Stimulated activated CD4-positive, alpha-beta T cell treated with anti-CD3 and anti-CD28 coated beads, TNF-alpha, amount 100 ng/mL, for 48 hours (primary cell): ENCODE data around the gene AKIP1.

ENCODE experiments used
- DNase-seq, 3 donors: peaks; one replicate each; pipeline ENCODE4 v3.0.0-alpha.2; 2020; ENCODE audit warnings: low read depth in 3 of 3

Gene AKIP1

DNA sequence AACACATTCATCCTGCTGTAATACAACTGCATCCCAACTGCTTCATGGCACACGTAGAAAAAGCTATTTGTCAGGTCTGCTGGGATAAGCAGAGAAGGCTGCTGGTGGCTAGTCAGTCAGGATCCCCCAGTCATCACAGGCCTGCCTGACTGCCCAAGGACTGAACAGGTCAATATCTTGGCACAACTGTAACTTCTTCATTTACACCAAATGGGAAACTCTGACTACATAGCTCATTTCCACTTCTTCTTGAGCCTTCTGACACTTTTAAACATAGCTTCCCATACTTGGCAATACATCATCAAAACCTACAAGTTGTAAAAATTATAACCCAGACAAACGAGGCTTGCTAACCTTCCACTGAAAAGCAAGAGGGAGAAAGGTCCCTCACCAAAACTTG lies 50.4 kb downstream of the AKIP1 start:
- DNase-seq: no peak

- no peak for DNase-seq
Measured at GRCh38 chr11:8962841-8963240, 51.9 kb downstream of the AKIP1 start.

GRCh38 chr11:8963569-8964323 lies 52.8 kb downstream of the AKIP1 start:
- peak; percentile 55 to 78 (median 59) for DNase-seq

GRCh38 chr11:8964324-8965320 lies 53.6 kb downstream of the AKIP1 start, which contains the start of gene TMEM9B:
Gene TMEM9B (minus strand): TSS chr11:8964442. CDS start chr11:8964313, 129 bp downstream.
- DNase-seq: peak; percentile 67 to 77 (median 71)

- no peak for DNase-seq
Measured at GRCh38 chr11:8967184-8967583, 56.2 kb downstream of the AKIP1 start.
